Skeletal muscle satellite cell (primary cell): ENCODE measurements around the gene VAV2.
A peak's percentile ranks its signal among the peaks of the same experiment; 100 is the strongest.

Source experiments
- H3K27me3 ChIP-seq: 2 replicates; pipeline ENCODE4 v1.7.0; 2013; ENCODE audit warnings: low read length; ENCODE audit not compliant: control insufficient read depth, insufficient read depth
- H3K36me3 ChIP-seq: 2 replicates; pipeline ENCODE4 v1.7.0; 2013; ENCODE audit warnings: mild to moderate bottlenecking, control low read depth, low read length; ENCODE audit not compliant: insufficient read depth
- H3K4me1 ChIP-seq: 2 replicates; pipeline ENCODE4 v1.7.0; 2013; ENCODE audit warnings: low read length; ENCODE audit not compliant: control insufficient read depth, insufficient read depth
- H3K4me2 ChIP-seq: 2 replicates; pipeline ENCODE4 v1.7.0; 2013; ENCODE audit warnings: mild to moderate bottlenecking, low read length
- H3K4me3 ChIP-seq: 2 replicates; pipeline ENCODE4 v1.7.0; 2013; ENCODE audit warnings: low read length
- H3K9ac ChIP-seq: 2 replicates; pipeline ENCODE4 v1.7.0; 2013; ENCODE audit warnings: mild to moderate bottlenecking, low read depth, low read length, moderate library complexity
- H3K9me3 ChIP-seq: replicated peaks from 2 replicates; pipeline ENCODE4 v1.7.0; 2013; ENCODE audit warnings: mild to moderate bottlenecking, control low read depth, low read length

The VAV2 gene

DNA sequence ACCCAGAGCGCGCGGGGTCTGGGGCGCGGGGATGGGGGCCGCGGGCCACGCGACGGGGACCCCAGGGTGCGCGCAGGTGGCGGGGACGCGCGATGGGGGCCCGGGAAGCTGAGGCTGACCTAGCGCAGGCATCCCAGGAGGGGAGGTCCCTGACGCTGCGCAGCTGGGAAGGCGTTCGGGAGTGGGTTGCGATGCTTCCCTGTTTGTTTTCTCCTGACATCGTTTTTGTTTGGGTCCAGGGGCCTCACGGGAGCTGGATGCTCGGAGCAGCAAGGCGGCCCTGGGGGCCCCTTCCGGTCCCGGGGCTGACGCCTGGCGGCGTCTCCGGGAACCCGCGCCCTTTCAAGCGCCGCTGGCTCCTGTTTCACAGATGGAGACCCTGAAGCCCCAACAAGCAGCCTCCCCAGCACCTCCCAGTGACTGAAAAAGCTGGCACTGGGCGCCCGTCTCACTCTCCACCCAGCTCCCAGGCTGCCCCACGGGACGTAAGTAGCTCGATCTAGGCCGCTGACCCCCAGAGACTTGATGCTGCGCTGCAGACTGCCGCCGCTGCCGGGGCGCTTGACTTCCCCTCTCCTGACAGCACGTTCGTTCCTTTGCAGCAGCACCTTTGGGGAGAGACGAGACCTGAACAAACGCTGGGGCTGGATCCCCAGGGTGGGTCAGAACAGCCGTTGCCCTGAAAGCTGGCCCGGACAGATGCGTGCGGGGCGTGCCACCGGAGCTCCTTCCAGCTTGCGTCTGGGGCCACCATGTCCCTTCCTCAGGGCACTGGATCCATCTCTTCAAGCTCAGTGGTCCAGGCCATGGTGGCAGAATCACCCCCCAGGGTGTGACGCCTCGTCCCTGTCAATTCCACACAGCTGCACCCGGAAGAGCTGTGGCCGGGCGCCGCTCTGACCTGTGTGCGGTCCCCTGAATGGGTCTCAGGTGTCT is 33.8 kb upstream of the VAV2 start:
- Histone ChIP-seq H3K36me3 (peaks cover 22% of the 10 kb centered on the region), H3K4me3 (peak overlapping the region; percentile 94), H3K27me3 (peaks cover 4% of the 10 kb centered on the region), H3K4me2 (peak overlapping the region; percentile 85), H3K9ac (peak overlapping the region; percentile 78), H3K4me1 (peaks cover 11% of the 10 kb centered on the region), H3K9me3 (no peaks in the 10 kb centered on the region)

DNA sequence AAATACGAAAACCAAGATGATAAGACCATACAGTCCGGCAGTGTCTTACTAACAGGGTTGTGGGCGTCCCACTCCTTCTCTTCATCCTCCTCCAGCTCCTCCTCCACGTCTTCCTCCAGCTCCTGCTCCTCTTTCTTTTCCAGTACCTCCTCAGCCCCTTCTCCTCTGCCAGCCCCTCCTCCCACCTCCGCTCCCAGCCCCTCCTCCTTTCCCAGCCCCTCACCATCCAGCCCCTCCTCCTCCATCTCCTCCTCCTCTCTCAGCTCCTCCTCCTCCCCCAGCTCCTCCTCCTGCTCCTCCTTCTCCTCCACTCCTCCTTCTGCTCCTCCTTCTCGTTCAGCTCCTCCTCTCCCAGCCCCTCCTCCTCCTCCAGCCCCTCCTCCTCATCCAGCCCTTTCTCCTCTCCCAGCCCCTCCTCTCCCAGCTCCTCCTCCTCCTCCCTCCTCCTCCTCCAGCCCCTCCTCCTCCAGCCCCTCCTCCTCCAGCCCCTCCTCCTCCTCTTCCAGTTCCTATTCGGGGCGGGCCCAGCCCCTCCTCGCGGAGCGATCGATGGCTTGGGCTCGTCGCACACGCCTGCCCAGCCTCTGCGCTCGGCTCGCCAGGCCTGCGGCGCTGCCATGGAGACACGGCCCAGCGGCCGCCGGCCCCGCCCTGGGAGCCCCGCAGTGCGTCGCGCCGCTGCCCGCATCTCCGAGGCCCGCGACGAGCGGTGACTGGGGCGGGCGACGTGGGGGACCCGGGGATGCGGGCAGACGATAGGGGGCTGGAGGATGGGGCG is 32.9 kb upstream of the VAV2 start, which contains the start of gene BRD3OS:
TSS of gene BRD3OS (plus strand) at position 654 of the 778 bp plus-strand sequence. CDS start 1,267 bp downstream, outside the sequence.
- H3K4me2 ChIP-seq, result peak within 1 kb of the TSS; percentile 85
- peaks cover 16% of the 10 kb centered on the region for H3K36me3 ChIP-seq
- H3K9me3 ChIP-seq, result no peaks in the 10 kb centered on the region
- peaks cover 4% of the 10 kb centered on the region for H3K27me3 ChIP-seq
- H3K4me1 ChIP-seq, result peaks cover 11% of the 10 kb centered on the region
- H3K9ac ChIP-seq, result peak within 1 kb of the TSS; percentile 78
- H3K4me3 ChIP-seq, result peak within 1 kb of the TSS; percentile 94

DNA sequence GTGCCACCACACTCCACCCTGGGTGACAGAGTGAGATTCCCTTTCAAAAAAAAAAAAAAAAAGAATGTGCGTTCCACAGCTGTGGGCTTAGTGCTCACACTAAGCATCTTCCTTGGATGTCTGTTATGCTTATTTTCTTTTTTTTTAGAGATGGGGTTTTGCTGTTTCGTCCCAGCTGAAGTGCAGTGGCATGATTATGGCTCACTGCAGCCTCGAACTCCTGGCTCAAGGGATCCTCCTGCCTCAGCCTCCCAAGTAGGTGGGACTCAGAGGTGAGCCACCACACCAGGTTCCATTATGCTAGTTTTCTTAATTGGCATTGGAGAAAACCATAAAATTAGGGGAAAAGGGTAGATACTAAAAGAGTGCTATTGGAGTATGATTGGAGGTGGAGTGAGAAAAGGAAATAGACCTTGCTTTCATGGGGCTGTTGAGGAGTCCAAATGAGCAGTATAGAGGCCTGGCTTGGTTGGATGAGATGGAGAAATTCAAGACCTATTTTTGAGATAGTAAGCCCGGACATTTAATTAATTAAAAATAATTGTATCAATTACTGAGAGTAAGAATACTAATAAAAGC is 32.2 kb upstream of the VAV2 start:
- peaks cover 4% of the 10 kb centered on the region for H3K27me3 ChIP-seq
- peak overlapping the region; percentile 81 for H3K4me2 ChIP-seq
- H3K9ac ChIP-seq, result no peak overlapping the region
- peaks cover 11% of the 10 kb centered on the region for H3K4me1 ChIP-seq
- H3K36me3 ChIP-seq, result peaks cover 12% of the 10 kb centered on the region
- H3K9me3 ChIP-seq, result no peaks in the 10 kb centered on the region
- peak overlapping the region; percentile 68 for H3K4me3 ChIP-seq

DNA sequence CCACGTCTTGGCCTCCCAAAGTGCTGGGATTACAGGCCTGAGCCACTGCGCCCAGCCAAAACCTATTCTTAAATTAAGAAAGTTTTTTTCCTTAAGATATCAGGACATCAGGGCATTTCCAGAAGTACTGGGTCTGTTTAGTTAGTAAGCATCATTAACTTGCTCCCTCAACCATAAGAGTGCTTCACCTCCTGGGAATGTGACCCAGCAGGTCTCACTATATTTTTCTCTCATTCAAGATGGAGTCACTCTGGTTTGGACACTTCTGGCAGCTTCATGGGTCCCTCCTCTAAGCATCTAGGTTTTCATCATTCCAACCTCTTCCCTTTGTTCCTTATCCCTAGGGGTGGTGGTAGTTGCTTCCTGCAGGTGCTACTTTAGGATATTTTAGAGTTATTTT is 22.8 kb upstream of the VAV2 start:
- Histone ChIP-seq H3K9me3 (no peaks in the 10 kb centered on the region), H3K36me3 (no peaks in the 10 kb centered on the region), H3K4me2 (no peak overlapping the region), H3K27me3 (peaks cover 12% of the 10 kb centered on the region), H3K4me1 (no peaks in the 10 kb centered on the region), H3K4me3 (no peak overlapping the region), H3K9ac (no peak overlapping the region)

- peaks cover 32% of the 10 kb centered on the region for H3K27me3 ChIP-seq
- H3K9ac ChIP-seq, result no peak overlapping the region
- H3K4me3 ChIP-seq, result no peak overlapping the region
- no peaks in the 10 kb centered on the region for H3K9me3 ChIP-seq
- H3K36me3 ChIP-seq, result no peaks in the 10 kb centered on the region
- H3K4me1 ChIP-seq, result no peaks in the 10 kb centered on the region
- no peak overlapping the region for H3K4me2 ChIP-seq
Measured at GRCh38 chr9:134011401-134011800, 19.3 kb upstream of the VAV2 start.

DNA sequence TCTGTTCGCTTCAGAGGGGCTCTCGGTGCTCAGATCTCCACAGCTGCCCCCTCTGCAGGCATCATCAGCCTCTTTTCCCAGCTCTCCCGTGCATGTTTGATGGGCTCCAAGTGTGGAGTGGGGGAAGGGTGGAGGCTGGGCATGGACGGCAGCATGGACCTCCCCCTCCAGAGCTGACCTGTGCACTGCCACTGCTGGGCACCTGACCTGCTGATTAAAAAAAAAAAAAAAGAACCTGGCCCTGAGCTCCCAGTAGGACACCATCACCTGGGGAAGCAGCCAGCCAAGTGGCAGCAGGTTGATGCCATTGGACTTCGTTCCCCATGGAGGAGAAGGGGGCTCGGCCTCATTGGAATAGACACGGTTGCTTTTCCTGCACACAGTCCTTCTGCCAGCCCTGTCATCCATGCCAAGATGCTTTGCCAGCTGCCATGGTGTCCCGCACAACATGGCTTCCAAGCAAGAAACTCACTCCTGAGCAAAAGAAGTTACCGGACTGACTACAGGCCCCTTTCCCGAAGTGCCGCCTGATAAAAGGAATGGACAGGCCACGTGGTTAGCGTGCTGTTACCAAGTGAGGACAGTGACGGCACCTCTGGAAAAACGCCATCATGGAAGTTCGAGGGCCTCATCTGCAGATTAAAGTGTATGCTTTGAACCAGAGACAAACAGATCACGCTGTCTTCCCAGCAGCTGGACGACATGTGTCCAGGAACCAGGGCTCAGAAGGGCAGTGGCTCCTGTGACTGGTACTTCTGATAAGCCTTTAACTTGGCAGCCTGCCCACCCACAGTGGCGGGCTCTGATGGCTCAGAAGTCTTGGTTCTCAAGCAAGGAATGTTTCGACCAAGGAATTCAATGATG is 18.4 kb upstream of the VAV2 start:
- Histone ChIP-seq H3K27me3 (peaks cover 33% of the 10 kb centered on the region), H3K9me3 (no peaks in the 10 kb centered on the region), H3K4me1 (no peaks in the 10 kb centered on the region), H3K36me3 (no peaks in the 10 kb centered on the region), H3K4me2 (no peak overlapping the region), H3K9ac (no peak overlapping the region), H3K4me3 (no peak overlapping the region)

GRCh38 chr9:134007571-134007970 is 15.4 kb upstream of the VAV2 start:
- H3K9ac ChIP-seq, result no peak overlapping the region
- no peaks in the 10 kb centered on the region for H3K36me3 ChIP-seq
- H3K9me3 ChIP-seq, result no peaks in the 10 kb centered on the region

GRCh38 chr9:134007150-134007549 is 15.0 kb upstream of the VAV2 start:
- H3K4me1 ChIP-seq, result no peaks in the 10 kb centered on the region
- H3K4me3 ChIP-seq, result no peak overlapping the region
- H3K9ac ChIP-seq, result no peak overlapping the region
- no peaks in the 10 kb centered on the region for H3K9me3 ChIP-seq
- H3K27me3 ChIP-seq, result peaks cover 58% of the 10 kb centered on the region
- no peaks in the 10 kb centered on the region for H3K36me3 ChIP-seq
- no peak overlapping the region for H3K4me2 ChIP-seq

More at GRCh38 chr9:134007571-134007970, 15.4 kb upstream of the VAV2 start:
- Histone ChIP-seq H3K4me3 (no peak overlapping the region), H3K27me3 (peaks cover 57% of the 10 kb centered on the region), H3K4me2 (no peak overlapping the region), H3K4me1 (no peaks in the 10 kb centered on the region)

DNA sequence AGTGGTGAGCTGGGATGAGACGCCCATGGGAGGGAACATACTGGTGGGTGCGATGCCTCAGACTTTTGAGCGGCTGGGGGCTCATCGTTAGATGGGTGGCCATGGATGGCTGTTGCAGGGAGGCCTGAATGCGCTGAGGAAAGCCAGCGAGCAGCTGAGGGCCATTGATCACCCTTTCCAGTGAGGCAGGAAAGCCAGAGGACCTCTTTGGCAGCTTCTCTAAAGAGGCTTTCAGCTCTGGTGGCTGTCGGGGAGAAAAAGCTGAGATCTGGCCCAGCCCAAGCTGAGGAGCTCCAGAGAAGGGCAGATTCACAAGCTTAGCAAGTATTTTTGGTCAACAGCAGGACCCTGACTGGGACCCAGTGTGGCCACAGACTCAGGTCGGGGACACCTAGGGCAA is 13.3 kb upstream of the VAV2 start:
- no peaks in the 10 kb centered on the region for H3K4me1 ChIP-seq
- H3K36me3 ChIP-seq, result no peaks in the 10 kb centered on the region
- H3K9ac ChIP-seq, result no peak overlapping the region
- no peaks in the 10 kb centered on the region for H3K9me3 ChIP-seq
- H3K27me3 ChIP-seq, result peaks cover 55% of the 10 kb centered on the region
- H3K4me2 ChIP-seq, result no peak overlapping the region
- H3K4me3 ChIP-seq, result no peak overlapping the region

DNA sequence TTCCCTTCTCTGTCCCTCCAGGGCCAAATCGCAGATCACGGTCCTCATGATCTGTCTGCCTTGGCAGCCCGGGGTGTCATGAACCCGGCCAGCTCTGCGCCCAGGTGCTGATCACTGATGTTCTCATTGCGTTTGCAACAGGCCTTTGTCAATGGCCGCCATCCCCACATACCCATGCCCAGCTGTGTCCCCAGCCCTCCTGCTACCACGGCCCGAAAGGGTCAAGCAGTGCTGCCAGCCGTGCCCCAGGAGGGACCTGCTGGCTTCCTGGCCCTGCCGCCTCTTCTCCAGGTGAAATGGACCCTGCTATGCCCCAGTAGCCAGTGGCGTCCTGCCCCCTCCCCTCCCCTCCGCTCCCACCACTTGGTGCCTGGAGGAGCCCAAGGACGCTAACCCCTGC is 12.8 kb upstream of the VAV2 start:
- no peak overlapping the region for H3K4me3 ChIP-seq

More for the DNA sequence above, 12.8 kb upstream of the VAV2 start:
- Histone ChIP-seq H3K27me3 (peaks cover 54% of the 10 kb centered on the region), H3K4me2 (no peak overlapping the region), H3K9ac (no peak overlapping the region), H3K36me3 (no peaks in the 10 kb centered on the region), H3K4me1 (peaks cover 3% of the 10 kb centered on the region), H3K9me3 (no peaks in the 10 kb centered on the region)
